Osteoblast (primary cell): Measurements from ENCODE around the gene VEGFC. TPM values are rescaled to one million over a fixed set of nuclear protein-coding genes. Genes with fewer than 3 reads are reported as not detected.

Experiments
- DNase-seq: peaks from one replicate; pipeline ENCODE4 v3.0.0; 2011; ENCODE audit warnings: low spot score, mixed read lengths; ENCODE audit not compliant: insufficient read length; ENCODE audit errors: missing footprints
- H2AFZ ChIP-seq: 2 replicates; pipeline ENCODE4 v1.6.0; 2011; ENCODE audit warnings: mild to moderate bottlenecking, low read length
- H3K27ac ChIP-seq: 2 replicates; pipeline ENCODE4 v1.5.1; 2011; ENCODE audit warnings: mild to moderate bottlenecking, low read depth, low read length, moderate library complexity
- H3K27me3 ChIP-seq: 2 replicates; pipeline ENCODE4 v1.6.0; 2012; ENCODE audit warnings: mild to moderate bottlenecking, control low read depth, inconsistent platforms, low read length, moderate library complexity; ENCODE audit not compliant: insufficient read depth
- H3K36me3 ChIP-seq: 2 replicates; pipeline ENCODE4 v1.5.1; 2011; ENCODE audit warnings: mild to moderate bottlenecking, low read length, control low read depth, moderate library complexity; ENCODE audit not compliant: insufficient read depth
- H3K4me1 ChIP-seq: 2 replicates; pipeline ENCODE4 v1.5.1; 2011; ENCODE audit warnings: mild to moderate bottlenecking, low read length, control low read depth, moderate library complexity; ENCODE audit not compliant: insufficient read depth
- H3K4me2 ChIP-seq: 2 replicates; pipeline ENCODE4 v1.6.0; 2011; ENCODE audit warnings: mild to moderate bottlenecking, low read length; ENCODE audit not compliant: insufficient read depth
- H3K4me3 ChIP-seq: fragments of 200-600 bp; sonication (generic); 3 replicates; pipeline ENCODE4 v1.5.1; 2012; ENCODE audit warnings: mild to moderate bottlenecking, low read length, inconsistent platforms; ENCODE audit not compliant: insufficient read depth
- H3K79me2 ChIP-seq: 2 replicates; pipeline ENCODE4 v1.6.0; 2012; ENCODE audit warnings: mild to moderate bottlenecking, low read length, control low read depth, inconsistent platforms; ENCODE audit not compliant: insufficient read depth
- H3K9me3 ChIP-seq: 2 replicates; pipeline ENCODE4 v1.5.1; 2011; ENCODE audit warnings: low read depth, low read length, control low read depth
- H4K20me1 ChIP-seq: 2 replicates; pipeline ENCODE4 v1.6.0; 2012; ENCODE audit warnings: mild to moderate bottlenecking, low read length, control low read depth; ENCODE audit not compliant: insufficient read depth
- CTCF ChIP-seq: IDR thresholded peaks from 2 replicates; pipeline ENCODE4 v1.5.1; 2011; ENCODE audit warnings: mild to moderate bottlenecking, low read depth, low read length, moderate library complexity; ENCODE audit errors: extremely low read depth
- total RNA-seq: library from RNA; depleted of rRNA; stranded (reverse); fragments of >200 nt; gene quantifications from 2 replicates; pipeline ENCODE4 v1.2.3, GENCODE V29; 2012

Gene VEGFC
- total RNA-seq, 1 donor, result 55.4 TPM

- Histone ChIP-seq H2AFZ (no peak overlapping the region), H3K4me2 (peak overlapping the region; percentile 37)
Observed at GRCh38 chr4:176760471-176760870, 32.3 kb downstream of the VEGFC start.

DNA sequence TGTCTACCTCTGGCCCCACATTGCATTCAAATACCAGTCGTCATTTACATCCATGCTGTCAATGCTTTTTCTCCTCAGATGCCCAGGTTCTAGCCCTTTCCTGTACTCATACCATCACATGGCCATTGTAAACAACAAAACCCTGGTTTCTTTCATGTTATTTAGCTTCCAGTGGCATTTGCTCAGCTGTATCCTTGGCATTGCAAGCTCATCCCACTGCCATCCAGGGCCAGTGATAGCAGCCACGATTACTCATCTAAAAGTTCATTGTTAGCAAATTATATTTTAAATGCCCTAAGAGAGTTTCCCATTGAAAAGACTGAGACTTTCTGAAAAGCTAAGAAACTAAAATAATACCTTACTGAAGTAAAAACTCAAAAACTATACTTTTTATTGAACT lies 34.0 kb downstream of the VEGFC start:
- H2AFZ ChIP-seq, result no peak overlapping the region
- peaks cover 99% of the 10 kb centered on the region for H3K79me2 ChIP-seq
- H3K27me3 ChIP-seq, result no peaks in the 10 kb centered on the region
- no peak overlapping the region for H3K4me2 ChIP-seq
- no peaks in the 10 kb centered on the region for H3K9me3 ChIP-seq
- no peak for TF ChIP-seq CTCF
- peak; percentile 76 for DNase-seq
- H3K27ac ChIP-seq, result peak overlapping the region; percentile 23
- peaks cover 91% of the 10 kb centered on the region for H4K20me1 ChIP-seq
- peaks cover 24% of the 10 kb centered on the region for H3K36me3 ChIP-seq
- no peak overlapping the region for H3K4me3 ChIP-seq
- peaks cover 83% of the 10 kb centered on the region for H3K4me1 ChIP-seq

More at GRCh38 chr4:176760471-176760870, 32.3 kb downstream of the VEGFC start:
- Histone ChIP-seq H3K27ac (no peak overlapping the region), H3K79me2 (peaks cover 98% of the 10 kb centered on the region), H4K20me1 (peaks cover 80% of the 10 kb centered on the region), H3K4me1 (peaks cover 77% of the 10 kb centered on the region), H3K27me3 (no peaks in the 10 kb centered on the region), H3K36me3 (peaks cover 24% of the 10 kb centered on the region), H3K9me3 (no peaks in the 10 kb centered on the region), H3K4me3 (peak overlapping the region; percentile 1)
- DNase-seq, result no peak
- no peak for TF ChIP-seq CTCF

DNA sequence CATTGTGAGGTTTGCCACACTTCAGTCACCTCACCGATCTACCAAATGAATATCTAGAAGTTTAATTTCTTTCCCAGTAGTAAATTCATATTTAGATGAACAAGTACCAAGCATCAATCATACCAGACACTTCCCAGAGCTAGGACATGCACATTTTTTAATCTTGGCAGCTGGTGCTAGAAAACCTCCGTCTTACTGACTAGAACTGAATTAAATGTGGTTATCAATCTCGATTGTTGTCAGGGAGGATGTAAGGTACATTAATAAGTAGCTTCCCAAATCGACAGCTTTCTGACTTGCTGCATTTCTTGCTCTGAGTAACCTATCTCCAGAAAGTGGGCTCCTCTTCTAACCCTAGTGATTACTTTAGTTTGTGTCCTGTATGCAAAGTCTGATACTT lies 34.4 kb downstream of the VEGFC start:
- peaks cover 99% of the 10 kb centered on the region for H3K79me2 ChIP-seq
- no peak overlapping the region for H3K4me3 ChIP-seq
- H4K20me1 ChIP-seq, result peaks cover 91% of the 10 kb centered on the region
- no peak overlapping the region for H3K4me2 ChIP-seq
- no peak for TF ChIP-seq CTCF
- peaks cover 24% of the 10 kb centered on the region for H3K36me3 ChIP-seq
- H3K4me1 ChIP-seq, result peaks cover 84% of the 10 kb centered on the region
- no peaks in the 10 kb centered on the region for H3K27me3 ChIP-seq
- no peak overlapping the region for H2AFZ ChIP-seq
- no peaks in the 10 kb centered on the region for H3K9me3 ChIP-seq
- peak overlapping the region; percentile 23 for H3K27ac ChIP-seq
- no peak for DNase-seq

DNA sequence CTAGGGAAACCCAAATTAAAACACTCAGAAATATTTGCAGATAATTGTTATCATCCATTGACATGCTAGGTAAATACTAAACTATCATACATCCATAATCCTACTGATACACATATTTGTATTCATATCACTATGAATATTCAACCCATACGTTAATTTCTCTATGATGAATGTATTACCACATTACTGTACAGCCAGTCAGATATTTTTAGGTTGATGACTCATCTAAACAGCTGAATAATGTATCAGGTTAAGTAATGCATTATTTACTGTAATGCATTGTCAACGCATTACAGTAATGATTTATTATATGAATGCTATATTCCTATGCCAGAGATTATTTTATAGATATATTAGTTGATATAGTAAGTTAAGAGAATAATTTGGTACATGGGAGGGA lies 37.1 kb downstream of the VEGFC start:
- H3K4me3 ChIP-seq, result no peak overlapping the region
- H2AFZ ChIP-seq, result no peak overlapping the region
- no peak for DNase-seq
- peak overlapping the region; percentile 35 for H3K27ac ChIP-seq
- no peaks in the 10 kb centered on the region for H3K27me3 ChIP-seq
- H4K20me1 ChIP-seq, result peaks cover 84% of the 10 kb centered on the region
- H3K4me1 ChIP-seq, result peaks cover 88% of the 10 kb centered on the region
- H3K79me2 ChIP-seq, result peaks cover 98% of the 10 kb centered on the region
- peaks cover 5% of the 10 kb centered on the region for H3K36me3 ChIP-seq
- no peak for TF ChIP-seq CTCF
- no peaks in the 10 kb centered on the region for H3K9me3 ChIP-seq
- H3K4me2 ChIP-seq, result no peak overlapping the region
